Hepatocyte (in vitro differentiated cells): ENCODE results near the gene NPL. TPM values are rescaled to one million over a fixed set of nuclear protein-coding genes. Genes with fewer than 3 reads are reported as not detected.

Experiments used
- DNase-seq: peaks from one replicate; pipeline ENCODE4 v3.0.0-alpha.2; 2016; ENCODE audit warnings: low spot score
- H2AFZ ChIP-seq: fragments of 200-600 bp; sonication (generic); 2 replicates; pipeline ENCODE4 v1.6.0; 2016; ENCODE audit warnings: antibody characterized with exemption, mild to moderate bottlenecking
- H3K27ac ChIP-seq: fragments of 200-600 bp; sonication (generic); 2 replicates; pipeline ENCODE4 v1.5.1; 2016; ENCODE audit warnings: mild to moderate bottlenecking
- H3K27me3 ChIP-seq: fragments of 200-600 bp; sonication (generic); 2 replicates; pipeline ENCODE4 v1.6.1; 2016
- H3K36me3 ChIP-seq: fragments of 200-600 bp; sonication (generic); replicated peaks from 2 replicates; pipeline ENCODE4 v1.5.1; 2016; ENCODE audit warnings: low read depth; ENCODE audit not compliant: insufficient read depth
- H3K4me1 ChIP-seq: fragments of 200-600 bp; sonication (generic); 2 replicates; pipeline ENCODE4 v1.5.1; 2016; ENCODE audit warnings: mild to moderate bottlenecking, moderate library complexity; ENCODE audit not compliant: insufficient read depth
- H3K4me2 ChIP-seq: fragments of 200-600 bp; sonication (generic); 2 replicates; pipeline ENCODE4 v1.6.0; 2016
- H3K4me3 ChIP-seq: fragments of 200-600 bp; sonication (generic); 2 replicates; pipeline ENCODE4 v1.5.1; 2016; ENCODE audit warnings: mild to moderate bottlenecking
- H3K79me2 ChIP-seq: fragments of 200-600 bp; sonication (generic); 2 replicates; pipeline ENCODE4 v1.6.0; 2017; ENCODE audit warnings: mild to moderate bottlenecking
- H3K9me2 ChIP-seq: fragments of 200-600 bp; sonication (generic); replicated peaks from 2 replicates; pipeline ENCODE4 v1.6.0; 2017; ENCODE audit warnings: mild to moderate bottlenecking; ENCODE audit not compliant: insufficient read depth
- H3K9me3 ChIP-seq: fragments of 200-600 bp; sonication (generic); 2 replicates; pipeline ENCODE4 v1.5.1; 2016; ENCODE audit warnings: low read depth, mild to moderate bottlenecking
- H4K20me1 ChIP-seq: fragments of 200-600 bp; sonication (generic); 2 replicates; pipeline ENCODE4 v1.6.0; 2016; ENCODE audit warnings: mild to moderate bottlenecking; ENCODE audit not compliant: insufficient read depth, poor library complexity, severe bottlenecking
- CTCF ChIP-seq: fragments of 200-600 bp; sonication (generic); IDR thresholded peaks from 2 replicates; pipeline ENCODE4 v1.5.1; 2016; ENCODE audit warnings: antibody characterized with exemption, mild to moderate bottlenecking; ENCODE audit not compliant: poor library complexity
- EZH2 ChIP-seq: fragments of 200-600 bp; sonication (generic); IDR thresholded peaks from 2 replicates; pipeline ENCODE4 v1.6.1; 2016; ENCODE audit warnings: antibody characterized with exemption, mild to moderate bottlenecking, borderline replicate concordance
- EZH2phosphoT487 ChIP-seq: fragments of 200-600 bp; sonication (generic); IDR thresholded peaks from one replicate; pipeline ENCODE4 v1.6.1; 2018; ENCODE audit warnings: antibody characterized with exemption, mild to moderate bottlenecking, low read depth, moderate library complexity; ENCODE audit not compliant: unreplicated experiment, severe bottlenecking
- WGBS: methylation state at CpG from one replicate; pipeline ENCODE4 v1.1.6; 2016; ENCODE audit warnings: low lambda C conversion rate; ENCODE audit errors: missing lambda C conversion rate; 5-methylcytosine and 5-hydroxymethylcytosine counted together
- polyA plus RNA-seq: library from polyadenylated mRNA; unstranded; fragments of >200 nt; fragmentation: Nextera tagmentation; extraction: Ambion mirVana; gene quantifications from 2 replicates; pipeline ENCODE4 v1.2.1, GENCODE V29; 2016
- total RNA-seq: library from RNA; depleted of rRNA; stranded (reverse); fragments of >200 nt; gene quantifications from 2 replicates; pipeline ENCODE4 v1.2.3, GENCODE V29; 2014

NPL gene
- total and polyA plus RNA-seq, 2 experiments from 2014 or later = 7.1 to 10.2 TPM

DNA sequence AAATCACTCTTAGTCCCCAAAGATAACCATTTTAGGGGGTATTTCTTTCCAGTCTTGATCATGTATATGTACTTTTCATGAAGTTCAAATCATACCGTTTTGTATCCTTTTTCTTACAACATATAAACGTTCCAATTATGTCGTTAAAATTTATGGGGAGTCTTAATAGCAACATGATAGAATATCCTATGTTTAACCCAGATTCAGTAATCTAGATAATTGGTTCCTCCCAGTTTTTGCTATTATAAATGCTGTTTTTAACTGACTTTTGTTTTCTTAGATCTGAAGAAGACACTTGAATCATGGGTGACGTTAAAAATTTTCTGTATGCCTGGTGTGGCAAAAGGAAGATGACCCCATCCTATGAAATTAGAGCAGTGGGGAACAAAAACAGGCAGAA is 52.7 kb downstream of the NPL start:
- H3K27me3 ChIP-seq = no peaks in the 10 kb centered on the region
- TF ChIP-seq CTCF (no peak), EZH2phosphoT487 (no peak), EZH2 (no peak)
- H3K9me3 ChIP-seq = no peaks in the 10 kb centered on the region
- no peak overlapping the region for H2AFZ ChIP-seq
- H3K9me2 ChIP-seq = no peaks in the 10 kb centered on the region
- DNase-seq = no peak
- H3K79me2 ChIP-seq = peaks cover 77% of the 10 kb centered on the region
- H3K27ac ChIP-seq = peak overlapping the region; percentile 2
- no peaks in the 10 kb centered on the region for H3K36me3 ChIP-seq
- H3K4me2 ChIP-seq = peak overlapping the region; percentile 90
- peaks cover 78% of the 10 kb centered on the region for H4K20me1 ChIP-seq
- 44% methylated on average over 4 of the region's 4 CpGs for WGBS
- peaks cover 17% of the 10 kb centered on the region for H3K4me1 ChIP-seq
- no peak overlapping the region for H3K4me3 ChIP-seq

- TF ChIP-seq EZH2phosphoT487 (no peak), EZH2 (no peak)
- no peaks in the 10 kb centered on the region for H3K36me3 ChIP-seq
- no peaks in the 10 kb centered on the region for H3K9me3 ChIP-seq
- peaks cover 100% of the 10 kb centered on the region for H3K79me2 ChIP-seq
- 91% methylated on average over 1 of the region's 1 CpG for WGBS
- H3K4me3 ChIP-seq = no peak overlapping the region
- peaks cover 17% of the 10 kb centered on the region for H3K4me1 ChIP-seq
- no peak overlapping the region for H2AFZ ChIP-seq
- no peak overlapping the region for H3K4me2 ChIP-seq
- no peaks in the 10 kb centered on the region for H3K9me2 ChIP-seq
- H3K27me3 ChIP-seq = no peaks in the 10 kb centered on the region
- H4K20me1 ChIP-seq = peaks cover 98% of the 10 kb centered on the region
- no peak for DNase-seq
- H3K27ac ChIP-seq = no peak overlapping the region
Observed at GRCh38 chr1:182845379-182845778, 55.8 kb downstream of the NPL start.

DNA sequence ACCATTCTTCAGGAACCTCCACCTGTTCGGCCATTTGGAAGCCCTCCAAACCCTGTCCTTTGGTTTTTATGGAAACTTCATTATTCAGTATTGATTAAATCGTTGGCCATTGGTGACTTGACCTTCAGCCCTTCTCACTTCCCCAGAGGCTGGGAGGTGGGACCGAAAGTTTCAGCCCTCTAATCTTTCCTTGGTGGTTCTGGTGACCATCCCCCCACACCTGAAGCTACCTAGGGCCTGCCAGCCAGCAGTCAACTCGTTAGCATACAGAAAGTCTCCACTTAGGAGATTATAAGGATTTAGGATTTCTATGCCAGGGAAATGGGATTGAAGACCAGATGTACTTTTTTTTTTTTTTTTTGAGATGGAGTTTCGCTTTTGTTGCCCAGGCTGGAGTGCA is 56.3 kb downstream of the NPL start:
- H3K27ac ChIP-seq = no peak overlapping the region
- H3K4me3 ChIP-seq = no peak overlapping the region
- 79% methylated on average over 5 of the region's 5 CpGs for WGBS
- H4K20me1 ChIP-seq = peaks cover 97% of the 10 kb centered on the region
- no peaks in the 10 kb centered on the region for H3K27me3 ChIP-seq
- TF ChIP-seq CTCF (no peak), EZH2phosphoT487 (no peak), EZH2 (no peak)
- H3K4me1 ChIP-seq = peaks cover 17% of the 10 kb centered on the region
- no peak overlapping the region for H3K4me2 ChIP-seq
- no peaks in the 10 kb centered on the region for H3K9me3 ChIP-seq
- no peak overlapping the region for H2AFZ ChIP-seq
- no peak for DNase-seq
- no peaks in the 10 kb centered on the region for H3K9me2 ChIP-seq
- H3K36me3 ChIP-seq = no peaks in the 10 kb centered on the region
- H3K79me2 ChIP-seq = peaks cover 100% of the 10 kb centered on the region

DNA sequence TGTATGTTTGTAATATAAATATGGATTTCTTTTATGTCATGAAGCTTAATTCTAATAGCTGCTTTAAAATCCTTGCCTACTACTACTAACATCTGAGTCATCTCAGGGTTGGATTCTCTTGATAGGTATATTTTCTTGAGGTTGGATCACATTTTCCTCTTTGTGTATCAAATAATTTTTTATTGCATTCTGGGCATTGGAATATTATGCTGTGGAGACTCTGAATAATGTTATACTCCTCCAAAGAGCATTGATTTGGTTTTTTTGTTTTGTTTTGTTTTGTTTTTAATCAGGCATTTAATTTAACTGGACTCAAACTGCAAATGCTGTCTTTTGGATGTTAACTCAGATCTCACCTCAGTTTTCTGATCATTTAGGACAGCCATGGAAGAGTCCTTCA is 57.5 kb downstream of the NPL start:
- TF ChIP-seq EZH2 (no peak), CTCF (no peak), EZH2phosphoT487 (no peak)
- Histone ChIP-seq H2AFZ (no peak overlapping the region), H3K4me3 (no peak overlapping the region), H3K4me1 (peaks cover 8% of the 10 kb centered on the region), H3K4me2 (no peak overlapping the region), H3K9me2 (no peaks in the 10 kb centered on the region), H3K27me3 (no peaks in the 10 kb centered on the region), H3K36me3 (no peaks in the 10 kb centered on the region), H3K27ac (no peak overlapping the region), H3K79me2 (peaks cover 99% of the 10 kb centered on the region), H3K9me3 (no peaks in the 10 kb centered on the region), H4K20me1 (peaks cover 92% of the 10 kb centered on the region)
- DNase-seq = no peak
